ENCODE measurements around the gene OSBPL5. TPM values are rescaled to one million over a fixed set of nuclear protein-coding genes. Genes with fewer than 3 reads are reported as not detected.

The OSBPL5 gene
- total and polyA plus RNA-seq, 8 donors = 8.6 to 127 (median 25.2) TPM

DNA sequence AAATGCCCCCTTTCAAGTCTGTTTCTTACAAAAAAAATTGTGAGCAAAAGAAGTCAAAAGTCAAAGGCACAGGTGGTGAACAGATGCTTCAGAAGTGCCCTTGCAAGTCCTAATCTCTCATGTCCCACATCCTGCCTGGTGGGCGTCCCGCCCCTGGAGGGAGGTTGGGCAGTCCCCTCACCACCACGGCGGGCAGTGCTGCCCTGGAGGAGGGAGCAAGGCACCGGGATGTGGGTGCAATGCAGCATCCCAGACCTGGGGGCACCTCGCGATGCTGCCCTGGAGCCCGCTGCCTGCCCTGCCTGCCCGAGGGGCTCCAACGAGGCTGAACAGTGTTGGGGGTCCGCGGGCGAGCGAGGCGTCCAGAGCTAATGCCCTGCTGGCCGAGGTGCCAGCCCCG, 37.6 kb upstream of the OSBPL5 start:
- H3K36me3 ChIP-seq = no peaks in the 10 kb centered on the region
- H3K27ac ChIP-seq = no peak overlapping the region
- no peaks in the 10 kb centered on the region for H3K9me3 ChIP-seq
- 7 to 18% (median 12%) methylated on average over 16 to 17 of the region's 17 CpGs for WGBS, 5 donors
- H3K27me3 ChIP-seq = peaks cover 6 to 74% (median 46%) of the 10 kb centered on the region in 3 donors
- TF ChIP-seq, protein P1, sequence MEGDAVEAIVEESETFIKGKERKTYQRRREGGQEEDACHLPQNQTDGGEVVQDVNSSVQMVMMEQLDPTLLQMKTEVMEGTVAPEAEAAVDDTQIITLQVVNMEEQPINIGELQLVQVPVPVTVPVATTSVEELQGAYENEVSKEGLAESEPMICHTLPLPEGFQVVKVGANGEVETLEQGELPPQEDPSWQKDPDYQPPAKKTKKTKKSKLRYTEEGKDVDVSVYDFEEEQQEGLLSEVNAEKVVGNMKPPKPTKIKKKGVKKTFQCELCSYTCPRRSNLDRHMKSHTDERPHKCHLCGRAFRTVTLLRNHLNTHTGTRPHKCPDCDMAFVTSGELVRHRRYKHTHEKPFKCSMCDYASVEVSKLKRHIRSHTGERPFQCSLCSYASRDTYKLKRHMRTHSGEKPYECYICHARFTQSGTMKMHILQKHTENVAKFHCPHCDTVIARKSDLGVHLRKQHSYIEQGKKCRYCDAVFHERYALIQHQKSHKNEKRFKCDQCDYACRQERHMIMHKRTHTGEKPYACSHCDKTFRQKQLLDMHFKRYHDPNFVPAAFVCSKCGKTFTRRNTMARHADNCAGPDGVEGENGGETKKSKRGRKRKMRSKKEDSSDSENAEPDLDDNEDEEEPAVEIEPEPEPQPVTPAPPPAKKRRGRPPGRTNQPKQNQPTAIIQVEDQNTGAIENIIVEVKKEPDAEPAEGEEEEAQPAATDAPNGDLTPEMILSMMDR (IDR thresholded peaks at IDR 0.05) = no peak
- TF ChIP-seq POLR2AphosphoS5 (IDR thresholded peaks at IDR 0.05) (no peak), EP300 (IDR thresholded peaks at IDR 0.05) (no peak), POLR2A (IDR thresholded peaks at IDR 0.05) (no peak)
- H3K4me1 ChIP-seq = peaks cover 7 to 21% (median 13%) of the 10 kb centered on the region in 4 donors
- intact Hi-C loops (cut with DNase I; ENCODE audit: low total_unique reads) = no loop called here
- H3K4me3 ChIP-seq = peak overlapping the region in 1 of 4 donors; percentile 6
- DNase-seq = no peak

DNA sequence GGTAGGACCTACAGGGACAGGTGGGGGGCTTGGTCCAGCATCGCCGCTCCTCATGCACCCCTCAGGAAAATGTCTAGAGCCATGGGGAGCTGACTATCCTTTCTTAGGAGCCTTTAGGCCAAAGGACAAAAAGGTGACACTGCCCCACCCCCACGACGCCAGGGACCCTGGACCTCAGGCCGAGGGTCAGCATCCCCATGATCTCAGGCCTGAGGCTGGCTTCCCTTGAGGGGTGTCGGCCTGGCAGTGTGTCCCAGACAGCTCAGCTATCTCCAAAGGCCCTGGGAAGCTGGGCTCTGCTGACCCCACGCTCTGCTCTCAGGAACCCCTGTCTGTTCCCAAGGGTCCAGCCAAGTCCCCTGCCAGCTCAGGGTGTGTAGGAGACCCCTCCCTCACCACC, 37.2 kb upstream of the OSBPL5 start:
- Histone ChIP-seq H3K4me3 (no peak overlapping the region), H3K36me3 (no peaks in the 10 kb centered on the region), H3K4me1 (peaks cover 7 to 21% (median 13%) of the 10 kb centered on the region in 4 donors), H3K9me3 (no peaks in the 10 kb centered on the region), H3K27me3 (peaks cover 6 to 79% (median 50%) of the 10 kb centered on the region in 3 donors), H3K27ac (no peak overlapping the region)
- no peak for DNase-seq
- 53 to 74% (median 59%) methylated on average over 7 of the region's 7 CpGs for WGBS, 5 donors
- TF ChIP-seq POLR2A (IDR thresholded peaks at IDR 0.05) (no peak), POLR2AphosphoS5 (IDR thresholded peaks at IDR 0.05) (no peak), EP300 (IDR thresholded peaks at IDR 0.05) (no peak)
- TF ChIP-seq, protein P1 (IDR thresholded peaks at IDR 0.05) = no peak
- intact Hi-C loops (cut with DNase I; ENCODE audit: low total_unique reads) = no loop called here

DNA sequence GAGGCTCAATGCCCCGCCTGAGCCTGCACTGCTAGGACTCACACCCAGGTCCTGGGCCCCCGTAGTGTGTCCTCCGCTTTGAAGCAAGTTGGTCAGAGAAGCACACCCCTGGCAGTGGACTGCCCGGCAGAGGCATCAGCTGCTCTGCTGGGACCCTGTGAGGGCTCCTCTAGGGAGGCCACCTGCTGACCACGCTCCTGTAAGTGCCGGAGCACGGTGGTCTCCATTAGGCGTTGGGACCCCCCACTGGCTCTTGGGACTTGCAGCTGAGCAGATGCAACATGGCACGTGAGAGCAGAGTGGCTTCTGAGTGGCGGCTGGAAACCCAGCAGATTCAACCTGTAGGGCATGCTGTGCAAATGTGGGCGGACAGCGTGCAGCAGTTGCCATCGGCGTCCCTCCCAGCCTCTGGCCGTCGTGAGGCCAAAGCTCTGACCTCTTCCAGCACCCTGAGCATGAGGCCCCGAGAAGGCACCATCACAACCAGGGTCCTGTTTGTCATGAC, 36.6 kb upstream of the OSBPL5 start:
- WGBS, 5 donors = 66 to 78% (median 72%) methylated on average over 13 to 17 of the region's 17 CpGs
- Histone ChIP-seq H3K4me1 (peaks cover 7 to 21% (median 13%) of the 10 kb centered on the region in 4 donors), H3K36me3 (no peaks in the 10 kb centered on the region), H3K9me3 (no peaks in the 10 kb centered on the region), H3K4me3 (no peak overlapping the region), H3K27me3 (peaks cover 6 to 84% (median 51%) of the 10 kb centered on the region in 3 donors), H3K27ac (no peak overlapping the region)
- DNase-seq = no peak
- TF ChIP-seq, protein P1 (IDR thresholded peaks at IDR 0.05) = no peak
- TF ChIP-seq EP300 (IDR thresholded peaks at IDR 0.05) (no peak), POLR2A (IDR thresholded peaks at IDR 0.05) (no peak), POLR2AphosphoS5 (IDR thresholded peaks at IDR 0.05) (no peak)
- intact Hi-C loops (cut with DNase I; ENCODE audit: low total_unique reads) = no loop called here

DNA sequence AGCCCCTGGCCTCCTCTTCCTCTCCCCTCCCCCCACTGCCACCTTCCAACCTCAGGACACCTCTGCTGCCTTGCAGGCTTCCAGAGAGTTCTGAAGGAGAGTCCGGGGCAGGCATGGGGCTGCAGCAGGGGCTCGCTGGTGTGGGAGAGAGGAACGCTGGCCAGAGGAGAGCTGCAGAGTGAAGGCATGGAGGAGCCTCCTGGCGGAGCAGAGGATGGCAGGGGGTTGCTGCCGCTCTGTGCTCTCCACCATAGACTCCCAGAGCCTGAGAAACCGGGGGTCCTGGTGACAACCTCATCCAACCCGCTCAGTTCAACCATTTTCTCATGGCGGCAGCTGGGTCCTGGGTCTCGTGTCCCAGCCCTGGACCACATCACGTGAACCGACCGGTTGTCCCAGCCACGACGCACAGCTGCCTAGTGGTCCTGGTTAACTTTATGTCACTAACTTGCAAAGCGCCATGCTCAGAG, 36.0 kb upstream of the OSBPL5 start:
- Histone ChIP-seq H3K4me3 (no peak overlapping the region), H3K27me3 (peaks cover 6 to 90% (median 51%) of the 10 kb centered on the region in 3 donors), H3K4me1 (peaks cover 7 to 21% (median 13%) of the 10 kb centered on the region in 4 donors), H3K36me3 (no peaks in the 10 kb centered on the region), H3K9me3 (no peaks in the 10 kb centered on the region), H3K27ac (no peak overlapping the region)
- DNase-seq = no peak
- intact Hi-C loops (cut with DNase I; ENCODE audit: low total_unique reads) = no loop called here
- no peak for TF ChIP-seq EP300 (IDR thresholded peaks at IDR 0.05)
- TF ChIP-seq, protein P1 (IDR thresholded peaks at IDR 0.05) = no peak
- no peak for TF ChIP-seq POLR2A (IDR thresholded peaks at IDR 0.05)
- TF ChIP-seq POLR2AphosphoS5 (IDR thresholded peaks at IDR 0.05) = no peak
- 78 to 83% (median 83%) methylated on average over 15 of the region's 15 CpGs for WGBS, 5 donors

Measured in stomach (tissue), 9 donors.